H54 (cell line): ENCODE measurements around the gene AQP5.

Source experiments
- DNase-seq: peaks from one replicate; pipeline ENCODE4 v3.0.0; 2011; ENCODE audit warnings: low spot score, mixed read lengths; ENCODE audit not compliant: insufficient read length
- FAIRE-seq: peaks from 3 replicates; lab custom pipeline; 2011; peaks lifted over from hg19 to GRCh38; lab: Jason Lieb, UNC
- POLR2A ChIP-seq: IDR thresholded peaks from 2 replicates; pipeline ENCODE4 v1.6.1; 2011; ENCODE audit warnings: low read depth, mild to moderate bottlenecking, low read length

The AQP5 gene

DNA sequence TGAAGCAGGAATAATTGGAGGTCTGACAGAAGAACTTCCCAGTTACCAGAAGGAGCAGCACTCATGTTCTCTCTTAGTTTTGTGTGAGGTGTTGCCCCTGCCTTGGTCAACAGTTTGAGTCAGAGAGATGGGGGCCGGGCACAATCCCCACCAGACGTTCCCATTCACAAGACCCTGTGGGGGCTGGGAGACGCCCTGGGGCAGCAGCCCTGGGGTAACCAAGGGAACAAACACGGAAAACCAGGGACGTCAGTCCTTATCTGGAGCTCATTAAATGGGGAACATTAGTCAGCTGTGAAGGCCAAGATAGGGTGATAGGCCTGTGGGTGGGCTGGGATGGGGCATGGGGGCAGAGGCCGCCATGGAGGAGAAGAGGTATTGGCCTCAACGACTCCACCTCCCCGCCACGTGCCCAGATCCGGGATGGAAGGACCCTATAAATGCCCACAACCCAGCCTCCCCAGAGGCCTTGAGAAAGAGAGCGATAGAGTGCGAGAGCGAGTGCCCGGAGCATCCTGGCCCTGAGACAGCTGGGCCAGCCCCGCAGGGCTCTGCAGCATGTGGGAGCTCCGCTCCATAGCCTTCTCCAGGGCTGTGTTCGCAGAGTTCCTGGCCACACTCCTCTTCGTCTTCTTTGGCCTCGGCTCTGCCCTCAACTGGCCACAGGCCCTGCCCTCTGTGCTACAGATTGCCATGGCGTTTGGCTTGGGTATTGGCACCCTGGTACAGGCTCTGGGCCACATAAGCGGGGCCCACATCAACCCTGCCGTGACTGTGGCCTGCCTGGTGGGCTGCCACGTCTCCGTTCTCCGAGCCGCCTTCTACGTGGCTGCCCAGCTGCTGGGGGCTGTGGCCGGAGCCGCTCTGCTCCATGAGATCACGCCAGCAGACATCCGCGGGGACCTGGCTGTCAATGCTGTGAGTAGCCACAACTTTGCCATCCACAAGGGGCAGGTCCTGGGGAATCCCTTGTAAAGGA, 11.1 kb upstream of the AQP5 start, which contains the start of gene AQP2:
AQP2 (plus strand) TSS at position 465 of the 979 bp plus-strand sequence; CDS start at position 559, 94 bp downstream.
- no peak for TF ChIP-seq POLR2A
- FAIRE-seq (no peak), DNase-seq (no peak)

DNA sequence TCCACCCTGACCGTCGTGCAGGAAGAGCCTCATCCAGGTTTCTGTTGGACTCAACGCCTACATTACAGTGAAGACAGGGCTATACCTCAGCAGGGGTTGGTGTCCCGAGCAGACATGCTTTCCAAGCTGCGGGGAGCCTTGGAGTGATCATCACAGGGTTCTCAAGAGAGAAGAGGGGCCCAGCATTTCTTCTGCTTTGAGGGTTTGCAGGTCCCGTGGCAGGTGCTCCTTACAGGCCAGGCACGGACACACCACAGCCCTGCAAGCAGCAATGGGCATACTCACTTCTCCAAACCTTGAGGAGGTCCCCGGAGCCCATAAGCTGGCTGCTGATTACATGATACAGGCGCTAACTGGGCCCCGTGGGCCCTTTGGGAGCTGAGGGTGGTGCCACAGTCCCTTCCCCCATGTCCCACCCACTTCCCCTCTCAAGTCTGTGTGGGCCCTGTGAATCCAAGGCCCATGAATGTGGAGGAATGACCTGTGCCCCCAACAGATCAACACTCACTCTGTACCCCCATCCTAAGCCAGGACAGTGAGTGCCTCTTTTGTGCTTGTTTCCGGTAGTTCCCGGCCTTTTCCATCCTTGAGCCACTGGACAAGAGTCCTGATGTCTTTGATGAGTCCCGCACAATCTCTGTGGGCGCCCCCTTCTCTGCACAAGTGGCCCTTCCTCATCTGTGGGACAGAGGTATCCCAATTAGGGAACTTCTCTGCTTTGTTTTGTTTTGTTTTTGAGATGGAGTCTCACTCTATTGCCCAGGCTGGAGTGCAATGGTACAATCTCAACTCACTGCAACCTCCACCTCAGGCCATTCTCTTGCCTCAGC, 10.0 kb upstream of the AQP5 start:
- DNase-seq: no peak
- no peak for TF ChIP-seq POLR2A
- no peak for FAIRE-seq

GRCh38 chr12:49952391-49953055, 9.1 kb upstream of the AQP5 start:
- DNase-seq (no peak), FAIRE-seq (no peak)
- TF ChIP-seq POLR2A: no peak

DNA sequence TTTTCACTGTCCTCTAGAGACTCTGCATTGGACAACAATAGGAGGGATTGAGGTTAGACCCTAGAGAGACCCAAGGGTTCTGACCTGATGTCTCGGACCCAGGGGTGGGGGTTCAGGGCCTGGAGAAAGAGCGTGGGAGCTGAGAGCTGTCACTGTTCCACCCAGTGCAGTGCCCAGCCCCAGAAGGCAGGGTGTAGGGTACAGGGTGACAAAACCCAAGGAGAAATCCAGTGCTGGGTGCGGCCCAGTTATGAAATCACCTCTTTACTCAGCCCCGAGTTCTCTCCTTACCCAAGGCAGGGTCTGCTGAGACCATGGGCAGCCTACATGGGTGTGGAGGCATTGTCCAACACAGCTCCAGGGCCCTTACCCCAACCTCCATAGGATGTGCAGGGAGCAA, 8.5 kb upstream of the AQP5 start:
- no peak for TF ChIP-seq POLR2A
- DNase-seq: no peak
- no peak for FAIRE-seq

DNA sequence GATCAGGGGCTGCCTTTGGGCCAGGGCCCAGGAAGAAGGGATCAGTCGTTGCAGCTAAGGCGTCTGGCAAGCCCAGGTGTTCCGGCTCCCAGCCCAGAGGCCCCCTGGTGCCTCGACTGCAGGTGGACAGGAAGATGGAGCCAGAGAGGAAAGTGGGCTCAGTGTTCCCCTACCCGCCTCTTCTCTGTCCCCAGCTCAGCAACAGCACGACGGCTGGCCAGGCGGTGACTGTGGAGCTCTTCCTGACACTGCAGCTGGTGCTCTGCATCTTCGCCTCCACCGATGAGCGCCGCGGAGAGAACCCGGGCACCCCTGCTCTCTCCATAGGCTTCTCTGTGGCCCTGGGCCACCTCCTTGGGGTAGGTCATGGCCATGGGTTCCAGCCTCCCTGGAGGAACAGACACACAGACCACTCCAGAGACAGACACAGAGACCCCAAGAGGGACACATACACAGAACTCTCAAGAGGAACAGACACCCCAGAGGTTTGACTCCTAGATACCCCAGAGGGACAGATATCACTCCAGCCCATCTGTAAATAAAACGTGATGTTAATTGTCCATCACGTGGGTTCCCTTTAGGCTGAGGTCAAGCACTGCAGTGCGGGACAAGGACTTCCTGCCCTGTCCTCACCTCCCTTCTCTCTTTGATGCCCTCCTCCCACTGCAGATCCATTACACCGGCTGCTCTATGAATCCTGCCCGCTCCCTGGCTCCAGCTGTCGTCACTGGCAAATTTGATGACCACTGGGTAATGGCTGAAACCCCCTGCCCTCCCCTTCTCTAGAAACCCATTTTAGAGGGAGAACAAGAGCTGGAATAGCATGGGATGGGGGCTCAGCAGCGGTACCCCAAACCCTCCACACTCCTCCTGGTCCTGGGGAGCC, 7.5 kb upstream of the AQP5 start:
- FAIRE-seq: no peak
- TF ChIP-seq POLR2A: no peak
- no peak for DNase-seq

DNA sequence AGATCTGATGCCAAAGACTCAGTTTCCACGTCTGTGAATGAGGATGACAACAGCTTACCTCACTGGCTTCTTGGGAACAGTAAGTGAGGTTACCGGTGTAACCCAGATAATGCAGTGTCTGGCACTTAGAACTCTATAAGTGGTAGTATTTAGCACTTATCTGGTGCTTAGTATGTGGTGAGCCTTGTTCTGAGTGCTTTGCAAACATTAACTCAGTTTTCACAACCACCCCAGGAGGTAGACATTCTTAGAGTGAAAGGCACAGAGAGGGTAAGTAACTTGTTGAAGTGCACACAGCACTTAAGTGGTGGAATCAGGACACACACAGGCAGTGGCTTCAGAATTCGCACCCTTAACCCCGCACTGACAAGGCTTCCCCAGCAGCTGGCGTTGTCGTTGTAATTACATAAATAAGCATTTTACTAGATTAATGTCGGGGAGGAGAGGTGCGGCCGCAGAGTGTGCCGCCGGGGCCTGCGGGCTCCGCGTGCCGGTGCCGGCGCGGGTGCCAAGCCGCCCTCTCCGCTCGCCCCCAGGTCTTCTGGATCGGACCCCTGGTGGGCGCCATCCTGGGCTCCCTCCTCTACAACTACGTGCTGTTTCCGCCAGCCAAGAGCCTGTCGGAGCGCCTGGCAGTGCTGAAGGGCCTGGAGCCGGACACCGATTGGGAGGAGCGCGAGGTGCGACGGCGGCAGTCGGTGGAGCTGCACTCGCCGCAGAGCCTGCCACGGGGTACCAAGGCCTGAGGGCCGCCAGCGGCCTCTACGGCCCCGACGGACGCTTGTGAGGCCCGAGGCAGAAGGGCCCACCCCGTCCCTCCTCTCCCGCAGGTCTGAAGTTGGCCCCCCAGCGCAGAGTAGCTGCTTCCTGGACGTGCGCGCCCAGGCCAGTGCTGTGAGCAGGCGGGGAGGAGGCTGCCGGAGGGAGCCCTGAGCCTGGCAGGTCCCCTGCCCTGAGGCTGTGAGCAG, 6.5 kb upstream of the AQP5 start:
- no peak for DNase-seq
- no peak for FAIRE-seq
- TF ChIP-seq POLR2A: no peak

DNA sequence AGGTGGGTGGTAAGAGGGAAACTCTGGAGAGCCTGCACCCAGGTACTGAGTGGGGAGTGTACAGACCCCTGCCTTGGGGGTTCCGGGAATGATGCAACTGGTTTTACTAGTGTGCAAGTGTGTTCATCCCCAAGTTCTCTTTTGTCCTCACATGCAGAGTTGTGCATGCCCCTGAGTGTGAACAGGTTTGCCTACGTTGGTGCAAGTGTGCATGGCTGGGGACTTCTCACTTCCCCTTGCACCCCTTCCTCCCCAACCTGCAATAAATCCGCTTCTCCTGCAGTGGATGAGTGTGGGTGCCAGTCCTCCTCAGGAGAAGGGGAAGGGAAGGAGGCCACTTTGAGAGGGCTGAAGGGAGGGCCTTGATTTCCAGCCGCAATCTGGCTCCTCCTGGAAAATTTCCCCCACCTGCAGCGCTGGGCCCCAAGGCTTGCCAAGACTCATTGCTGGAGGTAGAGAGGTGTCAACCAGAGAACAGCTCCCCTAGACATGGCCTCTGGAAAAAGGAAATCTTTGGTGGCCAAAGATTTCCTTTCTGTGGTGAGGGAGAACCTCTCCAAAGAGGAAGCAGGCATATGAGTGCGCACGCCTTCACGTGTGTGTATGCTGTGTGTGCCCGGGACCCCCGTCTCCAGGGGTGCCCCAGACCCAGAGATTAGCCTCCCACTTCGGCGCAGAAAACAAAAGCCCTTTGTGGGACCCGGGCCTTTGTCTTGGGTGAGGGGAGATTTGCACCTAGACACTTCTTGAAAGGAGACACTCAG, 5.6 kb upstream of the AQP5 start:
- no peak for TF ChIP-seq POLR2A
- FAIRE-seq (no peak), DNase-seq (no peak)

- DNase-seq: no peak
- no peak for TF ChIP-seq POLR2A
Observed at GRCh38 chr12:49956663-49957569, 4.8 kb upstream of the AQP5 start.

DNA sequence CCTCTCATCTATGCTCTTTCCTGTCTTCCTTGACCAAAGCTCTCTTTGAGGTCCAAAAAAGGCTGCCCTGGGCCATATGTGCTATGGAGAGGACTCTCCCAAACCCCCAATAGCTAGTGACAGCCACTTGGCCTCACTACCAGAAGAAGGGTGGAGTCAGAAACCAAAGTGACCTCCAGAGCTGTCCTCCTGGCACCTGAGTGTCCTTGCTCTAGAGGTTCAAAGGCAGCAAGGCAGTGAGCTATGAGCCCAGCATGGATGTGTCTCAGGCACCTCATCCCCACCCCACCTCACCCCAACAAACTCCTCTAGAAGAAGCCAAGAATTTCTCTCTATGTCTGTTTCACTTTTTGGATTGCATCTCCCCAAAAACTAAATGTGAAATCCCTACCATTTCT, 4.1 kb upstream of the AQP5 start:
- DNase-seq (no peak), FAIRE-seq (no peak)
- no peak for TF ChIP-seq POLR2A

More at GRCh38 chr12:49956663-49957569, 4.8 kb upstream of the AQP5 start:
- FAIRE-seq: no peak
